SU-DHL-6 (cell line): ENCODE data around the gene MAGEA12.
"Not testable (repeated sequence)": the region's sequence is repeated elsewhere in the genome, so short reads cannot be mapped to it uniquely, and the experiment has no call there.

ENCODE experiments used
- H2AFZ ChIP-seq: fragments of 200-600 bp; sonication (generic); 2 replicates; pipeline ENCODE4 v1.6.1; 2014; ENCODE audit warnings: low read depth, mild to moderate bottlenecking, moderate library complexity, mixed read lengths, antibody characterized with exemption, low read length; ENCODE audit not compliant: severe bottlenecking
- H3F3A ChIP-seq: fragments of 200-600 bp; shearing (Covaris generic); 2 replicates; pipeline ENCODE4 v1.6.0; 2016; ENCODE audit warnings: antibody characterized with exemption, mild to moderate bottlenecking; ENCODE audit not compliant: insufficient read depth
- H3K27ac ChIP-seq: fragments of 200-600 bp; sonication (generic); 2 replicates; pipeline ENCODE4 v1.5.1; 2016; ENCODE audit warnings: low read depth, mild to moderate bottlenecking, low read length, moderate library complexity, mixed read lengths
- H3K27me3 ChIP-seq: fragments of 200-600 bp; sonication (generic), shearing (Covaris generic); 2 replicates; pipeline ENCODE4 v1.6.0; 2014; ENCODE audit warnings: mild to moderate bottlenecking, low read length
- H3K36me3 ChIP-seq: fragments of 200-600 bp; sonication (generic); 2 replicates; pipeline ENCODE4 v1.6.1; 2014; ENCODE audit warnings: mild to moderate bottlenecking, low read length, mixed read lengths
- H3K4me2 ChIP-seq: fragments of 300-600, 200-600 bp; shearing (Covaris generic), sonication (generic); 2 replicates; pipeline ENCODE4 v1.6.0; 2014; ENCODE audit warnings: low read length, low read depth, mild to moderate bottlenecking; ENCODE audit not compliant: poor library complexity, severe bottlenecking
- H3K4me3 ChIP-seq: fragments of 200-600 bp; sonication (generic); 2 replicates; pipeline ENCODE4 v1.5.1; 2014; ENCODE audit warnings: antibody characterized with exemption, low read length, mild to moderate bottlenecking, mixed read lengths; ENCODE audit not compliant: insufficient read depth, poor library complexity, severe bottlenecking
- H3K79me2 ChIP-seq: fragments of 200-600 bp; sonication (generic); 2 replicates; pipeline ENCODE4 v1.6.1; 2014; ENCODE audit warnings: mild to moderate bottlenecking, low read length, moderate library complexity; ENCODE audit not compliant: insufficient read depth
- H3K9ac ChIP-seq: fragments of 200-600 bp; sonication (generic); 2 replicates; pipeline ENCODE4 v1.7.0; 2014; ENCODE audit warnings: mild to moderate bottlenecking, low read length
- H3K9me2 ChIP-seq: fragments of 200-600 bp; sonication (generic); replicated peaks from 2 replicates; pipeline ENCODE4 v1.6.1; 2014; ENCODE audit warnings: low read length; ENCODE audit not compliant: insufficient read depth
- H3K9me3 ChIP-seq: fragments of 200-600 bp; sonication (generic); 2 replicates; pipeline ENCODE4 v1.6.1; 2014; ENCODE audit warnings: low read length, mixed read lengths; ENCODE audit not compliant: insufficient read depth
- H4K20me1 ChIP-seq: fragments of 200-600 bp; sonication (generic); 2 replicates; pipeline ENCODE4 v1.6.1; 2014; ENCODE audit warnings: low read depth, mild to moderate bottlenecking, antibody characterized with exemption, low read length, moderate library complexity, mixed read lengths
- EZH2phosphoT487 ChIP-seq: fragments of 200-600 bp; sonication (generic), shearing (Covaris generic); conservative IDR thresholded peaks from 2 replicates; pipeline ENCODE4 v1.6.1; 2018; ENCODE audit warnings: mild to moderate bottlenecking, antibody characterized with exemption, low read length, moderate library complexity, mixed read lengths
- TF ChIP-seq, protein P1 (sequence below): fragments of 200-600 bp; sonication (generic); IDR thresholded peaks from one replicate; pipeline ENCODE4 v1.5.1; 2017; ENCODE audit warnings: antibody characterized with exemption, mild to moderate bottlenecking, low read length, moderate library complexity; ENCODE audit not compliant: insufficient read depth, poor library complexity, severe bottlenecking

Gene MAGEA12

DNA sequence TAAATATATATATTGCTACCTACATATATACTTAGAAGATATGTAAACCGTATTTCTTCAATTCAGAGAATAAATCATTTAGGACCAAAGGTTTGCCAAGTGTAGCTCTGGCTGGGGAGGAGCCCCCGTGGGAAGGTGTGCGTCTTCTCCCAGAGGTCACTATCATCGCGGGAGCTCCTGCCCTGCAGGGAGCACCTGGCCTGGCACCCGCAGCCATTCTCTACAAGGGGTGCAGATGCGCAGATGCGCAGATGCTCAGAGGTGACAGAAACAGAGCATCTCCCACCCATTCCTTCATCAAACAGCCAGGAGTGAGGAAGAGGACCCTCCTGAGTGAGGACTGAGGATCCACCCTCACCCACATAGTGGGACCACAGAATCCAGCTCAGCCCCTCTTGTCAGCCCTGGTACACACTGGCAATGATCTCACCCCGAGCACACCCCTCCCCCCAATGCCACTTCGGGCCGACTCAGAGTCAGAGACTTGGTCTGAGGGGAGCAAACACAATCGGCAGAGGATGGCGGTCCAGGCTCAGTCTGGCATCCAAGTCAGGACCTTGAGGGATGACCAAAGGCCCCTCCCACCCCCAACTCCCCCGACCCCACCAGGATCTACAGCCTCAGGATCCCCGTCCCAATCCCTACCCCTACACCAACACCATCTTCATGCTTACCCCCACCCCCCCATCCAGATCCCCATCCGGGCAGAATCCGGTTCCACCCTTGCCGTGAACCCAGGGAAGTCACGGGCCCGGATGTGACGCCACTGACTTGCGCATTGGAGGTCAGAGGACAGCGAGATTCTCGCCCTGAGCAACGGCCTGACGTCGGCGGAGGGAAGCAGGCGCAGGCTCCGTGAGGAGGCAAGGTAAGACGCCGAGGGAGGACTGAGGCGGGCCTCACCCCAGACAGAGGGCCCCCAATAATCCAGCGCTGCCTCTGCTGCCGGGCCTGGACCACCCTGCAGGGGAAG, 19.5 kb upstream of the MAGEA12 start, which contains the start of gene MAGEA2B:
Gene MAGEA2B (plus strand): TSS at position 814 of the 973 bp plus-strand sequence. CDS start 2,479 bp downstream, outside the sequence.
- not testable (repeated sequence) for H3K9me3 ChIP-seq

GRCh38 chrX:152725409-152725808, 8.1 kb upstream of the MAGEA12 start:
- H3K27ac ChIP-seq, result no peak overlapping the region
- H3K4me3 ChIP-seq, result no peak overlapping the region
- H4K20me1 ChIP-seq, result no peaks in the 10 kb centered on the region
- no peak overlapping the region for H2AFZ ChIP-seq
- no peaks in the 10 kb centered on the region for H3K79me2 ChIP-seq
- H3K36me3 ChIP-seq, result no peaks in the 10 kb centered on the region
- TF ChIP-seq EZH2phosphoT487, result no peak
- TF ChIP-seq, protein P1, sequence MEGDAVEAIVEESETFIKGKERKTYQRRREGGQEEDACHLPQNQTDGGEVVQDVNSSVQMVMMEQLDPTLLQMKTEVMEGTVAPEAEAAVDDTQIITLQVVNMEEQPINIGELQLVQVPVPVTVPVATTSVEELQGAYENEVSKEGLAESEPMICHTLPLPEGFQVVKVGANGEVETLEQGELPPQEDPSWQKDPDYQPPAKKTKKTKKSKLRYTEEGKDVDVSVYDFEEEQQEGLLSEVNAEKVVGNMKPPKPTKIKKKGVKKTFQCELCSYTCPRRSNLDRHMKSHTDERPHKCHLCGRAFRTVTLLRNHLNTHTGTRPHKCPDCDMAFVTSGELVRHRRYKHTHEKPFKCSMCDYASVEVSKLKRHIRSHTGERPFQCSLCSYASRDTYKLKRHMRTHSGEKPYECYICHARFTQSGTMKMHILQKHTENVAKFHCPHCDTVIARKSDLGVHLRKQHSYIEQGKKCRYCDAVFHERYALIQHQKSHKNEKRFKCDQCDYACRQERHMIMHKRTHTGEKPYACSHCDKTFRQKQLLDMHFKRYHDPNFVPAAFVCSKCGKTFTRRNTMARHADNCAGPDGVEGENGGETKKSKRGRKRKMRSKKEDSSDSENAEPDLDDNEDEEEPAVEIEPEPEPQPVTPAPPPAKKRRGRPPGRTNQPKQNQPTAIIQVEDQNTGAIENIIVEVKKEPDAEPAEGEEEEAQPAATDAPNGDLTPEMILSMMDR, result no peak
- no peaks in the 10 kb centered on the region for H3F3A ChIP-seq
- no peaks in the 10 kb centered on the region for H3K9me3 ChIP-seq
- H3K9ac ChIP-seq, result no peak overlapping the region
- H3K4me2 ChIP-seq, result no peak overlapping the region
- no peaks in the 10 kb centered on the region for H3K27me3 ChIP-seq
- H3K9me2 ChIP-seq, result no peaks in the 10 kb centered on the region

More for the DNA sequence above, 19.5 kb upstream of the MAGEA12 start, which contains the start of gene MAGEA2B:
- not testable (repeated sequence) for H3K9me2 ChIP-seq, H3K27ac ChIP-seq, H3K9ac ChIP-seq, H3K27me3 ChIP-seq, H3K36me3 ChIP-seq, H4K20me1 ChIP-seq, H2AFZ ChIP-seq, H3F3A ChIP-seq, H3K79me2 ChIP-seq, H3K4me3 ChIP-seq, H3K4me2 ChIP-seq

DNA sequence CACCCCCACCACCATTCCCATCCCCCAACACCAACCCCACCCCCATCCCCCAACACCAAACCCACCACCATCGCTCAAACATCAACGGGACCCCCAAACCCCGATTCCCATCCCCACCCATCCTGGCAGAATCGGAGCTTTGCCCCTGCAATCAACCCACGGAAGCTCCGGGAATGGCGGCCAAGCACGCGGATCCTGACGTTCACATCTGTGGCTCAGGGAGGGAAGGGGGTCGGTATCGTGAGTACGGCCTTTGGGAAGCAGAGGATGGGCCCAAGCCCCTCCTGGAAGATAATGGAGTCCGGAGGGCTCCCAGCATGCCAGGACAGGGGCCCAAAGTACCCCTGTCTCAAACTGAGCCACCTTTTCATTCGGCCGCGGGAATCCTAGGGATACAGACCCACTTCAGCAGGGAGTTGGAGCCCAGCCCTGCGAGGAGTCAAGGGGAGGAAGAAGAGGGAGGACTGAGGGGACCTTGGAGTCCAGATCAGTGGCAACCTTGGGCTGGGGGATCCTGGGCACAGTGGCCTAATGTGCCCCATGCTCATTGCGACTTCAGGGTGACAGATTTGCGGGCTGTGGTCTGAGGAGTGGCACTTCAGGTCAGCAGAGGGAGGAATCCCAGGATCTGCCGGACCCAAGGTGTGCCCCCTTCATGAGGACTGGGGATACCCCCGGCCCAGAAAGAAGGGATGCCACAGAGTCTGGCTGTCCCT, 744 bp downstream of the MAGEA12 start:
- H3K9me2 ChIP-seq, H3K27ac ChIP-seq, H3F3A ChIP-seq, H3K36me3 ChIP-seq, H3K27me3 ChIP-seq, H3K79me2 ChIP-seq, H3K4me3 ChIP-seq, H3K9ac ChIP-seq, H2AFZ ChIP-seq, H3K9me3 ChIP-seq, H4K20me1 ChIP-seq, H3K4me2 ChIP-seq: not testable (repeated sequence)

DNA sequence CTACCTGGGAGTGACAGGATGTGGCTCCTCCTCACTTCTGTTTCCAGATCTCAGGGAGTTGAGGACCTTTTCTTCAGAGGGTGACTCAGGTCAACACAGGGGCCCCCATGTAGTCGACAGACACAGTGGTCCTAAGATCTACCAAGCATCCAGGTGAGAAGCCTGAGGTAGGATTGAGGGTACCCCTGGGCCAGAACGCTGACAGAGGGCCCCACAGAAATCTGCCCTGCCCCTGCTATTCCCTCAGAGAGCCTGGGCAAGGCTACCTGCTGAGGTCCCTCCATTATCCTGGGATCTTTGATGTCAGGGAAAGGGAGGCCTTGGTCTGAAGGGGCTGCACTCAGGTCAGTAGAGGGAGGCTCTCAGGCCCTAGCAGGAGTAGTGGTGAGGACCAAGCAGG, 1.5 kb downstream of the MAGEA12 start:
- no peak overlapping the region for H2AFZ ChIP-seq
- no peak overlapping the region for H3K9ac ChIP-seq
- TF ChIP-seq EZH2phosphoT487, result no peak
- TF ChIP-seq, protein P1, result no peak
- H3F3A ChIP-seq, result no peaks in the 10 kb centered on the region
- H4K20me1 ChIP-seq, result no peaks in the 10 kb centered on the region
- no peak overlapping the region for H3K4me3 ChIP-seq
- no peaks in the 10 kb centered on the region for H3K79me2 ChIP-seq
- no peak overlapping the region for H3K27ac ChIP-seq
- H3K9me3 ChIP-seq, result no peaks in the 10 kb centered on the region
- H3K27me3 ChIP-seq, result no peaks in the 10 kb centered on the region
- H3K4me2 ChIP-seq, result no peak overlapping the region
- no peaks in the 10 kb centered on the region for H3K9me2 ChIP-seq
- no peaks in the 10 kb centered on the region for H3K36me3 ChIP-seq
